ENCODE results near the gene KAZN.

KAZN gene

GRCh38 chr1:15088281-15088971, 489.9 kb downstream of the KAZN start:
- no peak for TF ChIP-seq CTCF (IDR thresholded peaks at IDR 0.05; ENCODE audit: borderline replicate concordance, insufficient read depth, low read depth, low read length)
- H3K4me3 ChIP-seq (ENCODE audit: low read depth, low read length), result no peak overlapping the region

- no peak overlapping the region for H3K4me3 ChIP-seq (ENCODE audit: low read depth, low read length)
- no peak for TF ChIP-seq CTCF (IDR thresholded peaks at IDR 0.05; ENCODE audit: borderline replicate concordance, insufficient read depth, low read depth, low read length)
These were observed 490.9 kb downstream of the KAZN start for GRCh38 chr1:15089258-15089992.

- H3K4me3 ChIP-seq (ENCODE audit: low read depth, low read length), result no peak overlapping the region
- TF ChIP-seq CTCF (IDR thresholded peaks at IDR 0.05; ENCODE audit: borderline replicate concordance, insufficient read depth, low read depth, low read length), result no peak
These were observed 491.9 kb downstream of the KAZN start for GRCh38 chr1:15090373-15090772.

- H3K4me3 ChIP-seq (ENCODE audit: low read depth, low read length), result no peak overlapping the region
- no peak for TF ChIP-seq CTCF (IDR thresholded peaks at IDR 0.05; ENCODE audit: borderline replicate concordance, insufficient read depth, low read depth, low read length)
These were observed 495.6 kb downstream of the KAZN start for GRCh38 chr1:15094056-15094455.

GRCh38 chr1:15094719-15095495, 496.4 kb downstream of the KAZN start:
- no peak overlapping the region for H3K4me3 ChIP-seq (ENCODE audit: low read depth, low read length)
- no peak for TF ChIP-seq CTCF (IDR thresholded peaks at IDR 0.05; ENCODE audit: borderline replicate concordance, insufficient read depth, low read depth, low read length)

- no peak overlapping the region for H3K4me3 ChIP-seq (ENCODE audit: low read depth, low read length)
- no peak for TF ChIP-seq CTCF (IDR thresholded peaks at IDR 0.05; ENCODE audit: borderline replicate concordance, insufficient read depth, low read depth, low read length)
These were observed 497.0 kb downstream of the KAZN start for GRCh38 chr1:15095496-15095875.
